GM23338 (cell line): ENCODE data around the gene PPP1R3D.

ENCODE experiments used
- CREB1 ChIP-seq: fragments of 250-450 bp; sonication (Bioruptor Pico); IDR thresholded peaks from 2 replicates; pipeline ENCODE4 v1.5.0; 2020; ENCODE audit warnings: low read depth, mild to moderate bottlenecking, moderate library complexity
- EZH2 ChIP-seq: fragments of 200-600 bp; sonication (generic); IDR thresholded peaks from one replicate; pipeline ENCODE4 v1.8.0; 2017; ENCODE audit warnings: antibody characterized with exemption, mild to moderate bottlenecking, low read depth; ENCODE audit not compliant: unreplicated experiment
- EZH2phosphoT487 ChIP-seq: fragments of 200-600 bp; sonication (generic); IDR thresholded peaks from one replicate; pipeline ENCODE4 v1.8.1; 2018; ENCODE audit warnings: antibody characterized with exemption; ENCODE audit not compliant: unreplicated experiment
- JUNB ChIP-seq: IDR thresholded peaks from one replicate; pipeline ENCODE4 v1.6.1; 2016; ENCODE audit warnings: antibody characterized with exemption; ENCODE audit not compliant: unreplicated experiment
- NANOG ChIP-seq: IDR thresholded peaks from 2 replicates; pipeline ENCODE4 v1.6.1; 2016; ENCODE audit warnings: antibody characterized with exemption, borderline replicate concordance
- POLR2AphosphoS5 ChIP-seq: IDR thresholded peaks from 2 replicates; pipeline ENCODE4 v1.6.1; 2016; ENCODE audit warnings: antibody characterized with exemption, low read depth
- ZNF114 ChIP-seq: fragments of 250-450 bp; sonication (Bioruptor Pico); IDR thresholded peaks from 2 replicates; pipeline ENCODE4 v1.5.0; 2020; ENCODE audit warnings: mild to moderate bottlenecking, moderate library complexity
- TF ChIP-seq, protein P1 (sequence below), 2 experiments: fragments of 200-600 bp in 1 of 2; sonication (generic) in 1 of 2; conservative IDR thresholded peaks; 2 replicates each; pipeline versions ENCODE4 v1.5.1 to v1.6.1; 2016 to 2017; ENCODE audit warnings: antibody characterized with exemption in 2 of 2, low read depth in 2 of 2, mild to moderate bottlenecking in 2 of 2, moderate library complexity in 1 of 2
- TF ChIP-seq, protein P2 (sequence below): IDR thresholded peaks from one replicate; pipeline ENCODE4 v1.6.1; 2018; ENCODE audit warnings: antibody characterized with exemption; ENCODE audit not compliant: unreplicated experiment
- TF ChIP-seq, protein P3 (sequence below): IDR thresholded peaks from 2 replicates; pipeline ENCODE4 v1.6.1; 2016; ENCODE audit warnings: antibody characterized with exemption
- TF ChIP-seq, protein P4 (sequence below): fragments of 250-450 bp; sonication (Bioruptor Pico); IDR thresholded peaks from 2 replicates; pipeline ENCODE4 v1.5.0; 2020; ENCODE audit warnings: mild to moderate bottlenecking, moderate library complexity

DNA sequence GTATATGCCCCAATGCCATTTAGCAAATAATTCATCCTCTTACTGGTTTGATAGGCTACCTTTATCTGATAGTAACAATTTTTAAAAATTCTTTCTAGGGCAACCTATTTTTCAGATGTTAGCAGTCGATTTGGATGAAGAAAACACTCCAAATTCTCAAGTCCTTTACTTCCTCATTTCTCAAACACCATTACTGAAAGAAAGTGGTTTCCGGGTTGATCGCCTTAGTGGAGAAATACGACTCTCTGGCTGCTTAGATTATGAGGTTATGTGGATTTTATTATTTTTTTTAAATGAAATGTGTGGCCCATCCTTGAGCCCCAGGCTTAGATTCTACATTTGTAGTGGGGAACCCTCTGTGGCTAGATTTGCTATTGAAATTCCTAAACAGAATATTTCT lies 44.4 kb upstream of the PPP1R3D start:
- TF ChIP-seq JUNB (no peak), ZNF114 (CRISPR knock-in tag) (no peak), EZH2phosphoT487 (no peak), POLR2AphosphoS5 (no peak), CREB1 (CRISPR knock-in tag) (no peak), EZH2 (no peak), NANOG (no peak)
- TF ChIP-seq, protein P1, sequence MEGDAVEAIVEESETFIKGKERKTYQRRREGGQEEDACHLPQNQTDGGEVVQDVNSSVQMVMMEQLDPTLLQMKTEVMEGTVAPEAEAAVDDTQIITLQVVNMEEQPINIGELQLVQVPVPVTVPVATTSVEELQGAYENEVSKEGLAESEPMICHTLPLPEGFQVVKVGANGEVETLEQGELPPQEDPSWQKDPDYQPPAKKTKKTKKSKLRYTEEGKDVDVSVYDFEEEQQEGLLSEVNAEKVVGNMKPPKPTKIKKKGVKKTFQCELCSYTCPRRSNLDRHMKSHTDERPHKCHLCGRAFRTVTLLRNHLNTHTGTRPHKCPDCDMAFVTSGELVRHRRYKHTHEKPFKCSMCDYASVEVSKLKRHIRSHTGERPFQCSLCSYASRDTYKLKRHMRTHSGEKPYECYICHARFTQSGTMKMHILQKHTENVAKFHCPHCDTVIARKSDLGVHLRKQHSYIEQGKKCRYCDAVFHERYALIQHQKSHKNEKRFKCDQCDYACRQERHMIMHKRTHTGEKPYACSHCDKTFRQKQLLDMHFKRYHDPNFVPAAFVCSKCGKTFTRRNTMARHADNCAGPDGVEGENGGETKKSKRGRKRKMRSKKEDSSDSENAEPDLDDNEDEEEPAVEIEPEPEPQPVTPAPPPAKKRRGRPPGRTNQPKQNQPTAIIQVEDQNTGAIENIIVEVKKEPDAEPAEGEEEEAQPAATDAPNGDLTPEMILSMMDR (conservative IDR thresholded peaks at IDR 0.05; ENCODE audit: low read depth in 2 of 2), result no peak
- TF ChIP-seq, protein P2, sequence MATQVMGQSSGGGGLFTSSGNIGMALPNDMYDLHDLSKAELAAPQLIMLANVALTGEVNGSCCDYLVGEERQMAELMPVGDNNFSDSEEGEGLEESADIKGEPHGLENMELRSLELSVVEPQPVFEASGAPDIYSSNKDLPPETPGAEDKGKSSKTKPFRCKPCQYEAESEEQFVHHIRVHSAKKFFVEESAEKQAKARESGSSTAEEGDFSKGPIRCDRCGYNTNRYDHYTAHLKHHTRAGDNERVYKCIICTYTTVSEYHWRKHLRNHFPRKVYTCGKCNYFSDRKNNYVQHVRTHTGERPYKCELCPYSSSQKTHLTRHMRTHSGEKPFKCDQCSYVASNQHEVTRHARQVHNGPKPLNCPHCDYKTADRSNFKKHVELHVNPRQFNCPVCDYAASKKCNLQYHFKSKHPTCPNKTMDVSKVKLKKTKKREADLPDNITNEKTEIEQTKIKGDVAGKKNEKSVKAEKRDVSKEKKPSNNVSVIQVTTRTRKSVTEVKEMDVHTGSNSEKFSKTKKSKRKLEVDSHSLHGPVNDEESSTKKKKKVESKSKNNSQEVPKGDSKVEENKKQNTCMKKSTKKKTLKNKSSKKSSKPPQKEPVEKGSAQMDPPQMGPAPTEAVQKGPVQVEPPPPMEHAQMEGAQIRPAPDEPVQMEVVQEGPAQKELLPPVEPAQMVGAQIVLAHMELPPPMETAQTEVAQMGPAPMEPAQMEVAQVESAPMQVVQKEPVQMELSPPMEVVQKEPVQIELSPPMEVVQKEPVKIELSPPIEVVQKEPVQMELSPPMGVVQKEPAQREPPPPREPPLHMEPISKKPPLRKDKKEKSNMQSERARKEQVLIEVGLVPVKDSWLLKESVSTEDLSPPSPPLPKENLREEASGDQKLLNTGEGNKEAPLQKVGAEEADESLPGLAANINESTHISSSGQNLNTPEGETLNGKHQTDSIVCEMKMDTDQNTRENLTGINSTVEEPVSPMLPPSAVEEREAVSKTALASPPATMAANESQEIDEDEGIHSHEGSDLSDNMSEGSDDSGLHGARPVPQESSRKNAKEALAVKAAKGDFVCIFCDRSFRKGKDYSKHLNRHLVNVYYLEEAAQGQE, result no peak
- TF ChIP-seq, protein P3, sequence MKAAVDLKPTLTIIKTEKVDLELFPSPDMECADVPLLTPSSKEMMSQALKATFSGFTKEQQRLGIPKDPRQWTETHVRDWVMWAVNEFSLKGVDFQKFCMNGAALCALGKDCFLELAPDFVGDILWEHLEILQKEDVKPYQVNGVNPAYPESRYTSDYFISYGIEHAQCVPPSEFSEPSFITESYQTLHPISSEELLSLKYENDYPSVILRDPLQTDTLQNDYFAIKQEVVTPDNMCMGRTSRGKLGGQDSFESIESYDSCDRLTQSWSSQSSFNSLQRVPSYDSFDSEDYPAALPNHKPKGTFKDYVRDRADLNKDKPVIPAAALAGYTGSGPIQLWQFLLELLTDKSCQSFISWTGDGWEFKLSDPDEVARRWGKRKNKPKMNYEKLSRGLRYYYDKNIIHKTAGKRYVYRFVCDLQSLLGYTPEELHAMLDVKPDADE, result no peak
- TF ChIP-seq, protein P4, sequence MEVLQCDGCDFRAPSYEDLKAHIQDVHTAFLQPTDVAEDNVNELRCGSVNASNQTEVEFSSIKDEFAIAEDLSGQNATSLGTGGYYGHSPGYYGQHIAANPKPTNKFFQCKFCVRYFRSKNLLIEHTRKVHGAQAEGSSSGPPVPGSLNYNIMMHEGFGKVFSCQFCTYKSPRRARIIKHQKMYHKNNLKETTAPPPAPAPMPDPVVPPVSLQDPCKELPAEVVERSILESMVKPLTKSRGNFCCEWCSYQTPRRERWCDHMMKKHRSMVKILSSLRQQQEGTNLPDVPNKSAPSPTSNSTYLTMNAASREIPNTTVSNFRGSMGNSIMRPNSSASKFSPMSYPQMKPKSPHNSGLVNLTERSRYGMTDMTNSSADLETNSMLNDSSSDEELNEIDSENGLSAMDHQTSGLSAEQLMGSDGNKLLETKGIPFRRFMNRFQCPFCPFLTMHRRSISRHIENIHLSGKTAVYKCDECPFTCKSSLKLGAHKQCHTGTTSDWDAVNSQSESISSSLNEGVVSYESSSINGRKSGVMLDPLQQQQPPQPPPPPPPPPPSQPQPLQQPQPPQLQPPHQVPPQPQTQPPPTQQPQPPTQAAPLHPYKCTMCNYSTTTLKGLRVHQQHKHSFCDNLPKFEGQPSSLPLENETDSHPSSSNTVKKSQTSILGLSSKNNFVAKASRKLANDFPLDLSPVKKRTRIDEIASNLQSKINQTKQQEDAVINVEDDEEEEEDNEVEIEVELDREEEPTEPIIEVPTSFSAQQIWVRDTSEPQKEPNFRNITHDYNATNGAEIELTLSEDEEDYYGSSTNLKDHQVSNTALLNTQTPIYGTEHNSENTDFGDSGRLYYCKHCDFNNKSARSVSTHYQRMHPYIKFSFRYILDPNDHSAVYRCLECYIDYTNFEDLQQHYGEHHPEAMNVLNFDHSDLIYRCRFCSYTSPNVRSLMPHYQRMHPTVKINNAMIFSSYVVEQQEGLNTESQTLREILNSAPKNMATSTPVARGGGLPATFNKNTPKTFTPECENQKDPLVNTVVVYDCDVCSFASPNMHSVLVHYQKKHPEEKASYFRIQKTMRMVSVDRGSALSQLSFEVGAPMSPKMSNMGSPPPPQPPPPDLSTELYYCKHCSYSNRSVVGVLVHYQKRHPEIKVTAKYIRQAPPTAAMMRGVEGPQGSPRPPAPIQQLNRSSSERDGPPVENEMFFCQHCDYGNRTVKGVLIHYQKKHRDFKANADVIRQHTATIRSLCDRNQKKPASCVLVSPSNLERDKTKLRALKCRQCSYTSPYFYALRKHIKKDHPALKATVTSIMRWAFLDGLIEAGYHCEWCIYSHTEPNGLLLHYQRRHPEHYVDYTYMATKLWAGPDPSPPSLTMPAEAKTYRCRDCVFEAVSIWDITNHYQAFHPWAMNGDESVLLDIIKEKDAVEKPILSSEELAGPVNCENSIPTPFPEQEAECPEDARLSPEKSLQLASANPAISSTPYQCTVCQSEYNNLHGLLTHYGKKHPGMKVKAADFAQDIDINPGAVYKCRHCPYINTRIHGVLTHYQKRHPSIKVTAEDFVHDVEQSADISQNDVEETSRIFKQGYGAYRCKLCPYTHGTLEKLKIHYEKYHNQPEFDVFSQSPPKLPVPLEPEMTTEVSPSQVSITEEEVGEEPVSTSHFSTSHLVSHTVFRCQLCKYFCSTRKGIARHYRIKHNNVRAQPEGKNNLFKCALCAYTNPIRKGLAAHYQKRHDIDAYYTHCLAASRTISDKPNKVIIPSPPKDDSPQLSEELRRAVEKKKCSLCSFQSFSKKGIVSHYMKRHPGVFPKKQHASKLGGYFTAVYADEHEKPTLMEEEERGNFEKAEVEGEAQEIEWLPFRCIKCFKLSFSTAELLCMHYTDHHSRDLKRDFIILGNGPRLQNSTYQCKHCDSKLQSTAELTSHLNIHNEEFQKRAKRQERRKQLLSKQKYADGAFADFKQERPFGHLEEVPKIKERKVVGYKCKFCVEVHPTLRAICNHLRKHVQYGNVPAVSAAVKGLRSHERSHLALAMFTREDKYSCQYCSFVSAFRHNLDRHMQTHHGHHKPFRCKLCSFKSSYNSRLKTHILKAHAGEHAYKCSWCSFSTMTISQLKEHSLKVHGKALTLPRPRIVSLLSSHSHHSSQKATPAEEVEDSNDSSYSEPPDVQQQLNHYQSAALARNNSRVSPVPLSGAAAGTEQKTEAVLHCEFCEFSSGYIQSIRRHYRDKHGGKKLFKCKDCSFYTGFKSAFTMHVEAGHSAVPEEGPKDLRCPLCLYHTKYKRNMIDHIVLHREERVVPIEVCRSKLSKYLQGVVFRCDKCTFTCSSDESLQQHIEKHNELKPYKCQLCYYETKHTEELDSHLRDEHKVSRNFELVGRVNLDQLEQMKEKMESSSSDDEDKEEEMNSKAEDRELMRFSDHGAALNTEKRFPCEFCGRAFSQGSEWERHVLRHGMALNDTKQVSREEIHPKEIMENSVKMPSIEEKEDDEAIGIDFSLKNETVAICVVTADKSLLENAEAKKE (CRISPR knock-in tag), result no peak
